SHP77 (cell line): ENCODE measurements around the gene CHRNA1.
"Not testable (repeated sequence)": the region's sequence is repeated elsewhere in the genome, so short reads cannot be mapped to it uniquely, and the experiment has no call there.

ENCODE experiments used
- DNase-seq, 2 experiments: peaks; one replicate each; lab custom pipeline; 2025; lab: John Stamatoyannopoulos, UW

CHRNA1 gene

GRCh38 chr2:174716785-174717184 lies 47.5 kb downstream of the CHRNA1 start:
- DNase-seq: no peak

GRCh38 chr2:174713686-174714085 lies 50.6 kb downstream of the CHRNA1 start:
- no peak for DNase-seq

DNA sequence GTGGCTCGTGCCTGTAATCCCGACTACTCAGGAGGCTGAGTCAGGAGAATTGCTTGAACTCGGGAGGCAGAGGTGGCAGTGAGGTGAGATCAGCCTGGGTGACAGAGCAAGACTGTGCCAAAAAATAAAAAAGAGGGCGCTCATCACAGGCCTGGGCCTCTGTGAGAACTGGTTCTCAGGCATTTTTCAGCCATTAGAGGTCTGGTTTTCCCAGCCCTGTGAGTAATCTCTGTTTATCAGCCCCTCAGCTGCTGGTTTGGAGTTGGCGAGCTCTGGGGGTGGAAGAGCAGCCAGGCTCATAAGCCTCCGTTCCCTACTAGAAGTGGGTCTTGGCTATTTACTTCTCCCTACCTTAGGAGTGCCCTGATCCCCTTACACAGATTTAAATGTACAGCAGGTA lies 53.1 kb downstream of the CHRNA1 start:
- no peak for DNase-seq

- DNase-seq: not testable (repeated sequence)
Measured at GRCh38 chr2:174709416-174710004, 54.8 kb downstream of the CHRNA1 start.

DNA sequence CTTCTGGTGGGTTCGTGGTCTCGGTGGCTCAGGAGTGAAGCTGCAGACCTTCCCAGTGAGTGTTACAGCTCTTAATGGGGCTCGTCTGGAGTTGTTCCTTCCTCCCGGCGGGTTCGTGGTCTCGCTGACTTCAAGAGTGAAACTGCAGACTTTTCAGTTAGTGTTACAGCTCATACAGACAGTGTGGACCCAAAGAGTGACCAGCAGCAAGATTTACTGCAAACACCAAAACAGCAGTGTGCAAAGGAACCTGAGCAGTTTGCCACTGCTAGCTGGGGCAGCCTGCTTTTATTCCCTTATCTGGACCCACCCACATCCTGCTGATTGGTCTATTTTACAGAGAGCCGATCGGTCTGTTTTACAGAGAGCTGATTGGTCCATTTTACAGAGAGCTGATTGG lies 55.6 kb downstream of the CHRNA1 start:
- no peak for DNase-seq

DNA sequence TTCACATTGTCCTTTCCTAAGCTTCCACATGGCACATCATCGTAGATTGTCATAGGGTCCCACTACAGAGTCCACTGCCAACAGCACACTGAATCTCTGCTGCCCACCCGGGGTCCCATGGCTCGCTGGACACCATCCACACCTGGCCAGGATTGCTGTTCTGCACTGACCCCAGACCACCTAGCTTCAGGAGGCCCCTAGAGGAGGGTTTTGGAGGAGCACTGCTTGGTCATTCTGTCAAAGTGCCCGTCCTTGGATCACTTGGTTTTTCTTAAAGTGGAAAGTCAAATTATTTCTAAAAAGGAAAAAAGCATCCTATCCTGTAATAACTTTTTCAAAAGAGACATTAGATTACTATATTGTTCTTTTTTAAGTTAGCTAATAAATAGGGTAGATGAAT lies 59.0 kb downstream of the CHRNA1 start:
- DNase-seq: no peak

- no peak for DNase-seq
Measured at GRCh38 chr2:174704642-174705041, 59.6 kb downstream of the CHRNA1 start.

- no peak for DNase-seq
Measured at GRCh38 chr2:174704061-174704460, 60.2 kb downstream of the CHRNA1 start.

- no peak for DNase-seq
Measured at GRCh38 chr2:174703430-174703829, 60.8 kb downstream of the CHRNA1 start.

DNA sequence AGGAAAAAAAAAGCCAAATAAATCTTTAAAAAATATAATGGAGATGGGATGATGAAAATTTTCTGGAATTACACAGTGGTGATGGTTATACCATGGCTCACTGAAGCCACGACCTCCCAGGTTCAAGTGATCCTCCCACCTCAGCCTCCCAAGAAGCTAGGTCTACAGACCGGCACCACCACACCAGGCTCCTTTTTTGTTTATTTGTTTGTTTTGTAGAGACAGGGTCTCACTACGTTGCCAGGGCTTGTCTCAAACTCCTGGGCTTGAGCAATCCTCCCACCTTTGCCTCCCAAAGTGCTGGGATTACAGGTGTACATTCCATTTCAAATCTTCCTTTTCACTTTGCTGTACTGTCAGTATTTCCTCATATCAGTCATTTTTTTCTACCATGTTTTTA lies 61.7 kb downstream of the CHRNA1 start:
- DNase-seq: no peak

GRCh38 chr2:174699993-174700766 lies 64.1 kb downstream of the CHRNA1 start:
- no peak for DNase-seq
